K562 (cell line): ENCODE results near the gene FYB1. TPM values are rescaled to one million over a fixed set of nuclear protein-coding genes. Genes with fewer than 3 reads are reported as not detected.

Source experiments
- ATF7 ChIP-seq: fragments of 450-650 bp; IDR thresholded peaks from 2 replicates; pipeline ENCODE4 v1.7.1; 2014; ENCODE audit warnings: mild to moderate bottlenecking, moderate library complexity
- CCNT2 ChIP-seq: IDR thresholded peaks from 2 replicates; pipeline ENCODE4 v1.6.1; 2011; ENCODE audit warnings: borderline replicate concordance, low read depth, mild to moderate bottlenecking, moderate library complexity, mixed read lengths, low read length; ENCODE audit not compliant: insufficient read length; ENCODE audit errors: extremely low read depth
- CREB3L1 ChIP-seq: fragments of 450-650 bp; IDR thresholded peaks from 2 replicates; pipeline ENCODE4 v1.6.1; 2014; ENCODE audit warnings: low read depth, mild to moderate bottlenecking, moderate library complexity, borderline replicate concordance
- FOXA3 ChIP-seq, 2 experiments: fragments of 450-650 bp in 1 of 2; sonication (generic) in 1 of 2; formaldehyde crosslinking; IDR thresholded peaks in 1 of 2; conservative IDR thresholded peaks in 1 of 2; 2 replicates each; pipeline versions ENCODE4 v1.4.0 to v1.8.0; 2020 to 2022; ENCODE audit warnings: mild to moderate bottlenecking in 2 of 2, missing genetic modification reagents in 1 of 2
- GABPB2 ChIP-seq: fragments of 250-450 bp; sonication (Bioruptor Pico); conservative IDR thresholded peaks from 2 replicates; pipeline ENCODE4 v1.5.1; 2021; ENCODE audit warnings: mild to moderate bottlenecking
- IRF1 ChIP-seq: sonication (generic); formaldehyde crosslinking; IDR thresholded peaks from 2 replicates; pipeline ENCODE4 v1.8.0; 2022; ENCODE audit warnings: missing genetic modification reagents, mild to moderate bottlenecking, borderline replicate concordance
- MAX ChIP-seq: sonication (generic); formaldehyde crosslinking; IDR thresholded peaks from 2 replicates; pipeline ENCODE4 v1.9.0; 2022; ENCODE audit warnings: mild to moderate bottlenecking, missing genetic modification reagents
- MEF2D ChIP-seq: conservative IDR thresholded peaks from 2 replicates; pipeline ENCODE4 v1.6.1; 2016; ENCODE audit warnings: low read depth, missing genetic modification characterization, missing compliant biosample characterization
- NFATC3 ChIP-seq: fragments of 450-650 bp; IDR thresholded peaks from 2 replicates; pipeline ENCODE4 v1.6.1; 2017; ENCODE audit warnings: mild to moderate bottlenecking
- PCBP1 ChIP-seq: fragments of 200-400 bp; formaldehyde crosslinking; IDR thresholded peaks from 2 replicates; pipeline ENCODE4 v1.6.1; 2018; ENCODE audit warnings: mild to moderate bottlenecking, low read depth, low read length; ENCODE audit not compliant: poor library complexity, severe bottlenecking
- POLR3G ChIP-seq: IDR thresholded peaks from 2 replicates; pipeline ENCODE4 v1.6.1; 2011; ENCODE audit not compliant: insufficient read length, insufficient replicate concordance; ENCODE audit errors: extremely low read depth
- RFX5 ChIP-seq: IDR thresholded peaks from 2 replicates; pipeline ENCODE4 v1.6.1; 2011; ENCODE audit warnings: low read depth, mild to moderate bottlenecking, improper control_type of control experiment, low read length
- RHOXF2B ChIP-seq: fragments of 250-450 bp; sonication (Bioruptor Pico); conservative IDR thresholded peaks from 2 replicates; pipeline ENCODE4 v1.5.1; 2021
- TAF1 ChIP-seq: IDR thresholded peaks from 2 replicates; pipeline ENCODE4 v1.6.1; 2011; ENCODE audit warnings: mild to moderate bottlenecking, low read length, moderate library complexity; ENCODE audit not compliant: insufficient read depth, control insufficient read depth, severe bottlenecking; ENCODE audit errors: extremely low read depth
- TCF7L2 ChIP-seq: fragments of 150-350 bp; IDR thresholded peaks from 2 replicates; pipeline ENCODE4 v1.6.1; 2016; ENCODE audit warnings: low read depth, mild to moderate bottlenecking, low read length, moderate library complexity
- TOE1 ChIP-seq, 2 experiments: fragments of 450-650 bp in 1 of 2; sonication (generic) in 1 of 2; formaldehyde crosslinking in 1 of 2; IDR thresholded peaks; 2 replicates each; pipeline versions ENCODE4 v1.7.1 to v1.8.0; 2016 to 2022; ENCODE audit warnings: borderline replicate concordance in 2 of 2, mild to moderate bottlenecking in 2 of 2, antibody characterized with exemption in 1 of 2, inconsistent platforms in 1 of 2, low read depth in 1 of 2, missing genetic modification reagents in 1 of 2, moderate library complexity in 1 of 2
- ZNF12 ChIP-seq: sonication (generic); formaldehyde crosslinking; IDR thresholded peaks from 2 replicates; pipeline ENCODE4 v1.4.0; 2020; ENCODE audit warnings: mild to moderate bottlenecking, missing genetic modification reagents
- ZNF280A ChIP-seq: fragments of 450-650 bp; IDR thresholded peaks from 2 replicates; pipeline ENCODE4 v1.6.1; 2018; ENCODE audit warnings: mild to moderate bottlenecking, low read depth; ENCODE audit not compliant: partially characterized antibody
- ZNF384 ChIP-seq: IDR thresholded peaks from 2 replicates; pipeline ENCODE4 v1.6.1; 2012; ENCODE audit warnings: low read depth, low read length, improper control_type of control experiment
- ZNF436 ChIP-seq: fragments of 250-450, 450-650 bp; sonication (Bioruptor Pico); formaldehyde crosslinking; IDR thresholded peaks from 2 replicates; pipeline ENCODE4 v1.7.0; 2020; ENCODE audit warnings: mild to moderate bottlenecking
- ZNF561 ChIP-seq: fragments of 450-650 bp; formaldehyde crosslinking; conservative IDR thresholded peaks from 2 replicates; pipeline ENCODE4 v1.4.0; 2020; ENCODE audit warnings: mild to moderate bottlenecking, moderate library complexity
- ZNF764 ChIP-seq: fragments of 250-450 bp; sonication (Bioruptor Pico); IDR thresholded peaks from 2 replicates; pipeline ENCODE4 v1.4.0; 2020; ENCODE audit warnings: low read depth, mild to moderate bottlenecking, moderate library complexity
- polyA plus RNA-seq, 8 experiments: library from polyadenylated mRNA; depleted of rRNA in 4 of 8; stranded (reverse) in 5 of 8; unstranded in 3 of 8; fragments of >200 nt; fragmentation: Nextera tagmentation in 2 of 8; fragmentation: Illumina TruSeq in 1 of 8; extraction: Ambion mirVana in 2 of 8; extraction: Trizol in 1 of 8; gene quantifications; 2 replicates each; pipeline versions ENCODE4 v1.2.1 to v1.2.3, GENCODE V29; 2011 to 2014; ENCODE audit warnings: inconsistent platforms in 1 of 8, missing spikeins in 1 of 8
- total RNA-seq, 7 experiments: library from RNA; depleted of rRNA in 6 of 7; stranded (reverse); fragments of >200 nt in 6 of 7; fragmentation: Illumina TruSeq in 2 of 7; extraction: Trizol in 2 of 7; gene quantifications; 2 replicates each; pipeline versions ENCODE4 v1.2.1 to v1.2.3, GENCODE V29; 2011 to 2021; ENCODE audit warnings: low replicate concordance in 1 of 7

The FYB1 gene
- total and polyA plus RNA-seq, 9 of the 15 experiments (the other 6 are each of a cell fraction or from before 2014, with no cell fraction given): 4.7 to 31.5 (median 9.7) TPM

GRCh38 chr5:39158127-39158593, 61.2 kb downstream of the FYB1 start (continued):
- TF ChIP-seq ZNF280A (no peak), ZNF436 (CRISPR knock-in tag) (no peak), ZNF384 (no peak), ZNF764 (CRISPR knock-in tag) (no peak), FOXA3 (CRISPR knock-in tag; conservative IDR thresholded peaks at IDR 0.05 in 1 of 2, IDR thresholded peaks at IDR 0.05 in 1 of 2) (no peak), TCF7L2 (no peak), POLR3G (no peak), RHOXF2B (no peak), GABPB2 (CRISPR knock-in tag) (no peak), TOE1 (IDR thresholded peaks at IDR 0.05; ENCODE audit: borderline replicate concordance) (no peak), TOE1 (CRISPR knock-in tag; IDR thresholded peaks at IDR 0.05; ENCODE audit: borderline replicate concordance, low read depth) (no peak), PCBP1 (no peak), NFATC3 (peak; percentile 86), MAX (CRISPR knock-in tag) (no peak), CCNT2 (no peak), ZNF12 (no peak), IRF1 (CRISPR knock-in tag) (no peak), ZNF561 (CRISPR knock-in tag) (no peak), CREB3L1 (no peak), MEF2D (tag) (no peak), ATF7 (peak; percentile 62; the same call in 1 of the 2 replicates), RFX5 (no peak), TAF1 (peak; percentile 39)
